OCI-LY7 (cell line): ENCODE results near the gene RXFP1.

Experiments used
- EZH2phosphoT487 ChIP-seq: fragments of 200-600 bp; sonication (generic); IDR thresholded peaks from 2 replicates; pipeline ENCODE4 v1.6.1; 2018; ENCODE audit warnings: low read depth, borderline replicate concordance, mild to moderate bottlenecking, mixed run types, antibody characterized with exemption, low read length, moderate library complexity, mixed read lengths
- TF ChIP-seq, protein P1 (sequence below): fragments of 200-600 bp; sonication (generic); conservative IDR thresholded peaks from 2 replicates; pipeline ENCODE4 v1.5.1; 2014; ENCODE audit warnings: mild to moderate bottlenecking, antibody characterized with exemption, low read length, moderate library complexity, mixed read lengths

DNA sequence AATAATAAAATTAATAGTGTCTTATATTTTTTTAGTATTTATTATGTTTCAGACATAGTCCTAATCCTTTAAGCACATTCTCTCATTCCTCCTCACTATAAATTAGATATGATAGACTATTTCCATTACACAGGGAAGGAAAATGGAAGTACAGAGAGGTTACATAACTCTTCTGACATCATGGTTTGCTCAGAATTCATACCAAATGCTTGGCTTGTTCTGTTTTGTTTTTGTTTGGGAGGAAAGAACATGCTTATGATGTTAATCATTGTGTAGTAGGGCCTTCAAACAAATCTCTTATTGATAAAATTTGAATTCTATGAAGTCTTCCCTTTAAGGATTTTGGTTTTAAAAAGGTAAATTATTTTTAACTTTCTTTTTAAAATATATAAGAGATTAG is 59.5 kb downstream of the RXFP1 start:
- TF ChIP-seq, protein P1, sequence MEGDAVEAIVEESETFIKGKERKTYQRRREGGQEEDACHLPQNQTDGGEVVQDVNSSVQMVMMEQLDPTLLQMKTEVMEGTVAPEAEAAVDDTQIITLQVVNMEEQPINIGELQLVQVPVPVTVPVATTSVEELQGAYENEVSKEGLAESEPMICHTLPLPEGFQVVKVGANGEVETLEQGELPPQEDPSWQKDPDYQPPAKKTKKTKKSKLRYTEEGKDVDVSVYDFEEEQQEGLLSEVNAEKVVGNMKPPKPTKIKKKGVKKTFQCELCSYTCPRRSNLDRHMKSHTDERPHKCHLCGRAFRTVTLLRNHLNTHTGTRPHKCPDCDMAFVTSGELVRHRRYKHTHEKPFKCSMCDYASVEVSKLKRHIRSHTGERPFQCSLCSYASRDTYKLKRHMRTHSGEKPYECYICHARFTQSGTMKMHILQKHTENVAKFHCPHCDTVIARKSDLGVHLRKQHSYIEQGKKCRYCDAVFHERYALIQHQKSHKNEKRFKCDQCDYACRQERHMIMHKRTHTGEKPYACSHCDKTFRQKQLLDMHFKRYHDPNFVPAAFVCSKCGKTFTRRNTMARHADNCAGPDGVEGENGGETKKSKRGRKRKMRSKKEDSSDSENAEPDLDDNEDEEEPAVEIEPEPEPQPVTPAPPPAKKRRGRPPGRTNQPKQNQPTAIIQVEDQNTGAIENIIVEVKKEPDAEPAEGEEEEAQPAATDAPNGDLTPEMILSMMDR = no peak
- no peak for TF ChIP-seq EZH2phosphoT487
